SH-SY5Y (cell line): ENCODE data around the gene DYNC2I2.

ENCODE experiments used
- GATA2 ChIP-seq: IDR thresholded peaks from 2 replicates; pipeline ENCODE4 v1.6.1; 2011; ENCODE audit warnings: mild to moderate bottlenecking, low read depth, low read length
- GATA3 ChIP-seq: IDR thresholded peaks from 2 replicates; pipeline ENCODE4 v1.6.1; 2011; ENCODE audit warnings: low read depth, mild to moderate bottlenecking, low read length, moderate library complexity

DNA sequence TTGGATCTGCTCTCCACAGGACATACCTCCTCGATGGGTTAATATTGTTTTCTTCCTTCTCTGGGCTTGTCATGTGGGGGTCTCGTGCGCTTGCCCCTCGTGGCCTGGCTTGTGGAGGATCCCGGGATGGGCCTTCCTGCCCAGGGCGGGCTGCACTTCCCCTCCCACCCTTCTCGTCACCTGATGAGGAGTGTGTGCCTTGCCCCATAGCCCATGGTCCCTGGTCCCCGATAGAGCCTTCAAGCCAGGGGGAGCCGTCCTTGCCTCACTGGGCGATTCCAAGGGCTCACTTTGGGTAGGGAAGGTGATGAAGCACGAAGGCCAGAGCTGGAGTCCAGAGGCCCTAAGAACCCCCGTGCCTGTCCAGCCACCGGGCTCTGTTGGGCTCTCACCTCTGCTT lies 28.7 kb downstream of the DYNC2I2 start:
- TF ChIP-seq GATA2, result no peak
- no peak for TF ChIP-seq GATA3
